HL-60/S4 (cell line): ENCODE data around the gene DGCR2.
"Not testable (repeated sequence)": the region's sequence is repeated elsewhere in the genome, so short reads cannot be mapped to it uniquely, and the experiment has no call there.

Source experiments
- in situ Hi-C: fragments of 300-500 bp; cut with MboI; formaldehyde crosslinking; loops from 2 replicates; pipeline ENCODE4 v1.14.3; 2022; ENCODE audit warnings: low sequenced_read_pairs

Gene DGCR2

DNA sequence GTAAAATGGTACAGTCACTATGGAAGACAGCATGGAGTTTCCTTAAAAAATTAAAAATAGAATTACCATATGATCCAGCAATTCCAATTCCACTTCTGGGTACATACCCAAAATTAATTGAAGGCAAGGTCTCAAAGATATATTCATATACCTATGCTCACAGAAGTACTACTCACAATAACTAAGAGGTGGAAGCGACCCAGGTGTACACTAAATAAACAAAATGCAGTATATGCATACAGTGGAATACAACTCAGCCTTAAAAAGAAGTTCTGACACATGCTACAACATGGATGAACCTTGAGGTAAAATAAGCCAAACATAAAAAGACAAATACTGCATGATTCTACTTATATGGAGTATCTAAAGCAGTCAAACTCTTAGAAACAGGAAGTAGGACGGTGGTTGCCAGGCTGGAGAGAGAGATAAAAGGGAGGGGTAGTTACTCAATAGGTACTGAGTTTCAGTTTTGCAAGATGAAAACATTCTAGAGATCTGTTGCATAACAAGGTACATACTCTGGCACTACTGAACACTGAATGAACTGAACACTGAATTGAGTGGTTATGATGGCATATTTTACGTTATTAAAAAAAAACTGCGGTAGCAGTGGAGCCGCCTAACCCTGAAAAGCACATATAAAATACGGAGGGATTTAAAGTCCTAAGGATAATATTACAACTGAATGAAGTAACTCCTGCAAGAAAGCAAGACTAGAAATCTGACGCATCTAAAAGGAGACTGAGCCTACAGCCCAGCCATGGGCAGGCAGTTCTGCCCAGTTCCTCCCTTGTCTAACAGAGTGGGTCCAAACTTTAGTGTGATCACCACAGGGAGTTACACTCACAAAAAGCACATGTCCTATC lies 12.8 kb downstream of the DGCR2 start:
- in situ Hi-C loops: no loop called here

DNA sequence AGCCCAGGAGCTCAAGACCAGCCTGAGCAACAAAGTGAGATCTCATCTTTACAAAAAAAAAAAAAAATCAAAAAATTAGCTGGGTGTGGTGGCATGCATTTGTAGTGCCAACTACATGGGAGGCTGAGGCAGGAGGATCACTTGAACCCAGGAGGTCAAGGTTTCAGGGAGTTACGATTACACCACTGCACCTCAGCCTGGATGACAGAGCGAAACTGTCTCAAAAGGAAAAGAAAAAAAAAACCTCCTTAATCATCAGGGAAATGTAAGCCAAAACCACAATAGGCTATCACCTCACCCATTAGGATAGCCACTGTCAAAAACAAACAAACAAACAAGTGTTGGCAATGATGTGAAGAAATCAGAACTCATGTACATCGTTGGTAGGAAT lies 13.4 kb downstream of the DGCR2 start:
- in situ Hi-C loops: no loop called here

DNA sequence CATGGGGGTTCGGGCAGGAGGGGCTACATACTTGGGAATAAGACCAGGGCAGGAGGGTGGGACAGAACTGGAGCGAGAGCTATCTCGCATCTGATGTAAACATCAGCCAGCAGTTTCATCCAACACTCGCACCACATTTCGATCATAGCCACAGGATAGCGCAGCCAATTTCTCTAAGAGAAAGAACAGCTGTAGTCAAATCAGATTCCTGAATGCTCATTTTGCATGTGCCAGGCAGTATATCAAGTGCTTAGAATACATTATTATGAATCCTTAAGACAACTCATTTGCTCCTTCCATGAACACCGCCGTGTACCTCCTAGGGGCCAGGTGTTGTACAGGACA lies 14.5 kb downstream of the DGCR2 start:
- in situ Hi-C loops: no loop called here

DNA sequence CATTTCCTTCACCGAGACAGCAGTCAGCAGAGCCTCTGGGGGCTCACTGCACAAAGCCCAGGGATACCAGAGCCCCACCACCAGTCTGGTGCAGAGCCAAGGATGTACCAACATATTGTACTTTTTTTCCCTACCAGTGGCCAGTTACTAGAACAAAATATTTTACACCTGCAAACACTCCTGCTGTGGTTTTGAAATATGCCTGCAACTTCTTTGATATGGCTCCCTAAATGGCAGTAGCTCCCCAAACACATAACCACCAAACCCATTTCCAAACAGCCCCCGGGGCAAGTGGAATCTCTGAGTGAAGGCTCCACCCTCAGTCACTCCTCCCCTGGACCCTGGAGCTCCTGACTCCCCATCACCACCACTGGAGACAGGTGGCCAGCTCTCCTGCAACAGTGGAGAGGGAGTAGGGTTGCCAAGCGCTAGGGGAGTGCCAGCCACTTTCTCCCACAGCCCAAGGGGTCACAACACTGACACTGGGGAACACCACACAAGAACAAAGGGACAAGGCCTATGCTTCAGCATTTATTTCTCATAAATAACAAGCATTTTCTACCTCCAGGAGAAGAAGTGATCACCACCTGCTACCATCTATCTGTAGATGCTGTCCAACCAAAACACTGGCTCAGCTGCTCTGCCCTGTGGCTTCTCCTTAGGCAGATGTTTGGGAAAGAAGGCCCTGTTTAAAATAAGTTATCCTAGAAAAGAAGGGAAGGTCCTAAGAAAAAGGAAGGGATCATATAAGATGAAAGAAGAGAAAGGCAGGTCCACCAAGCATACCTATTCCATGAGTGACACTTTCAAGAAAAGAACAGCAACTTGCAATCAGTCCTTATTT lies 15.1 kb downstream of the DGCR2 start:
- in situ Hi-C loops: no loop called here

DNA sequence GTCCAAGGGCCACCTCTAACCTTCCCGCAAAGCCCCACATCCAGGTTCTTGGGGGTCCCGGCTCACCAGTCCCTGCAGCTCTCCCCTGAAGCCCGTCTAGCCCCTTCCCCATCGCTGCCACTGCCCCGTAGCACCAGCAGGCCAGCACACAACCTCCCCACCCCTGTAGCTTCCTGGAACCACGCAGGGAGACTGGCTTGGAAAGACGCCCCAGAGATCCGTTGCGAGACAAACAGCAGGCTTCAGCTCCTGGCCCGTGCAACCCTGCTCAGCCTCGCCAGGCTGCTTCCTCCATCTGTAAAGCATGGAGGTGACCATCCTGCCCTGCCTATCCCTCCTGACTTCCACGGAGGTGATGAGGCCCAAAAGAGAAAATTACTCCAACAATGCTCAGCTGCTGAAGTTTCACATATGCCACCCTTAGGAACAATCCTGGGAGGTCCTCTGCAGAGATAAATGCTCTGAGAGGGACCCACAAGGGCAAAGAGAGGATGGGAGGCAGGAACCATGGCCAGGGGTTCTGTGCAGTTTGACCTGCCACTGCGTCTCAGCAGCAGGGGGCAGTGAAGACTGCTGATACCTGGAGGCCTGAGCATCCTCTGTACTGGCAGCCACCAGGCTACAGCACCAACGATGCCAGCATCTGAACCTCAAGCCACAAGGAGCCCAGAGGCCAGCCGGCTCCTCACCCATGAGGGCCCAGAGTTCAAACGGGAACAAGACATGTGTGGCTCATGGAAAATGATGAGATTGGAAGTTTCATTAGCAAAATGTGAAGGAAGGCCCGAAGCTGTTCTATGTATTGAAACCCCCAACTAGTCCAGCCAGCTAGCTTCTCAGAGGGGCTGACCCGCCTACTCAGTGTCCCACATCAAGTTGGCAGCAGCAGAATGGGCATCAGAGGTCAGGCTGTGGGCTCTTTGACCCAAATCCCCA lies 16.1 kb downstream of the DGCR2 start:
- in situ Hi-C loops: no loop called here

DNA sequence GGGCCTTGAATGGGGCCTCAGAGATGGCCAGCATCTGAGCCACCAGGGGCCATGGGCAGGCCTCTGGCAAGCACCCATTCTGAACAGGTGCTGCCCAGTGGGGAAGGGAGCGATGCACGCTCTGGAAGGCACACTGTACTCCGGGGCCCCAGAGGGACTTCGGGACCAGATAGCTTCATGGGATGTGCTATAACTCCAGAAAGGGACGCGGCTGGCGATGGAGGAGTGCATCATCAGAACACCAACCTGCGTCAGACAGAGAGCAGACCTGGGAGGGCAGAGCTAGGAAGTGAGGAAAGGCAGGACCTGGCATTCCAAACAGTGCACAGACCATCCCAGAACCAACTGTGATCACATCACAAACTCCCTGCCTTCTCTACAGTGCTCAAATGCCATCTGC lies 16.8 kb downstream of the DGCR2 start:
- in situ Hi-C loops: no loop called here

DNA sequence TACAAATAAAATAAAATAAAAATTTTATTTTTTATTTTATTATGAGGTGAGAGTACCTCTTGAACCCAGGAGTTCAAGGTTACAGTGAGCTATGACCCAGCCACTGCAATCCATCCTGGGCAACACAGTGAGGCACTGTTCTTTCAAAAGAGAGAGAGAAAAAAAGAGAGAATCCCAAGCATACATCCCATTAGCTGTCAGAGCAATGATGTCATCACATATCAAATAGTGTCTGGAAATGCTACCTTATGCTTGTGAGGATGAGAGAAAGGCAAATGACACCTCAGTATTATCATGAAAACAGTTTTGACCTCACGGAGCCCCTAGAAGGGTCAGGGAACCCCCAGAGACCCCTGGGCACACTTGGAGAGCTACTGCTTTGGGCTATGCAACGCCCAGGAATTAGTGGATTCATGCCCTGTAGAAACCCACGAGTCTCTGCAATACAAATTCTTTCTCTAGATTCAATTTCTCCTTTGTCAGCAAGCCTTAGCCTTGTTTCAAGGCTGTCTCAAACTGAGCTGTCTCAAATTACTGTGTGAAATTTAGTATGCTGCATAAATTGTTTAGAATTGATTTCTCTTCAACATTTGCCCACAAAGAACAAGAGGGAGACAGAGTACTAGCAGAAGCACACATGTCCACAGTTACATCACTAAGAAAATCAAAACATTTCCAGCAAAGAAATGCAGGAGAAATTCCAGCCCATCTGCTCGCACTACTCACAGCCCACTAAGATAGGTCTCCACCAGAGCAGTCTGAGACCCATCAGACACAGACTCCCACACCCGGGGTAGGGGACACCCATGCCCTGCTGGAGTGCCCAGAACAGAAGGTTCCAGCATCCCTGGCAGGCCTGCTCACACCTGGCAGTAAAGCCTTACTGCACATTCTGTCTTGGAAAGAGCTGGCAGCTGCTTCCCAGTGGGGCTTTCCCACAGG lies 18.1 kb downstream of the DGCR2 start:
- in situ Hi-C loops: no loop called here

DNA sequence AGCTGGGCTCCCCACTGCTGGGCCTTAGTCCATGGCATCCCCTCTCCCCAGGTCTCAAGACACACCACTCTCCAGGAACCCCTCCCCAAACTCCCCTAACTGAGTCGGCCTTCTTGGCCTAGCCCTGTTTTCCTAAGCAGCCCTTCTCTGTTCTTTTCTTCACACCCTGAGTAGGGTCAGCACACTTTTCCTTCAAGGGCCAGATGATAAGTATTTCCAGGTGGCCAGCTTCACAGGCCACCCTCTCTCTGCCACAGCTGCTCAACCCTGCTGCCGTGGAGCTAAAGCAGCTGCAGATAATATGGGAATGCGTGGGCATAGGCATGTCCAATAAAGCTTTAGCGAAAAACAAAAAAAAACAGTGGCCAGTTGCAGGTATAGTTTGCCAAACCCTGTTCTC lies 24.1 kb downstream of the DGCR2 start:
- in situ Hi-C loops: no loop called here

DNA sequence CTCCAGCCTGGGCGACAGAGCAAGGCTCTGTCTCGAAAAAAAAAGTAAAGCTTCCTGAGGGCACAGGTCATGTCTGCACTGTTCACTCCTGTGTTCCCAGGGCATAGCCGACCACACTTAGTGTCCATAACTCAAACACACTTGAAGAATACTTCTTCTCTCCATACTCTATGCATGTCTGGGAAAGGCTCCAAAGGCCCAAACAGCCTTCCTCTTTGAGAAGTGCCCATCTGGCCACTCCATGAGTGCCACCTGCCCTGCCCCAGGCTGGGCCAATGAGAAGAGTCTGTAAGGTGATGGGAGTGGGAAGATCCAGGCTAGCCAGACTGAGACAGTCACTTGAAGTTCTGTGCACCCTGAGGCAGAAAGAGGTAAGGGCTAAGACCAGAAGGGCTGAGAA lies 24.7 kb downstream of the DGCR2 start:
- in situ Hi-C loops: no loop called here

DNA sequence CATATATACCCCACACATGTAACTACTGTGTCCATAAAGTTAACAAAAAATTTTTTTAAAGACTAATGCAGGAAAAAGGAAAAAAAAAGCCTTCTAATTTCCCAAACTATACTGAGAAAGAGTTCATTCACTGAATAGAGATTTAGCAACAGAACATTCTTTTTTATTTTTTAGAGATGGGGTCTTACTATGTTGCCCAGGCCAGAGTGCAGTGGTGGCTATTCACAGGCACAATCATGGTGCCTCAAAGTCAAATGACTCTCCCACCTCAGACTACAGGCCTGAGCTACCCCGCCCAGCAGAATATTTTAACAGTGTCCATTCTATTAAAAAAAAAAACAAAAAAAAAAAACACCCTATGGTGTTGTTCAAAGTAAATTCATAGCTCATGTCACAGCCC lies 25.7 kb downstream of the DGCR2 start:
- in situ Hi-C loops: no loop called here

DNA sequence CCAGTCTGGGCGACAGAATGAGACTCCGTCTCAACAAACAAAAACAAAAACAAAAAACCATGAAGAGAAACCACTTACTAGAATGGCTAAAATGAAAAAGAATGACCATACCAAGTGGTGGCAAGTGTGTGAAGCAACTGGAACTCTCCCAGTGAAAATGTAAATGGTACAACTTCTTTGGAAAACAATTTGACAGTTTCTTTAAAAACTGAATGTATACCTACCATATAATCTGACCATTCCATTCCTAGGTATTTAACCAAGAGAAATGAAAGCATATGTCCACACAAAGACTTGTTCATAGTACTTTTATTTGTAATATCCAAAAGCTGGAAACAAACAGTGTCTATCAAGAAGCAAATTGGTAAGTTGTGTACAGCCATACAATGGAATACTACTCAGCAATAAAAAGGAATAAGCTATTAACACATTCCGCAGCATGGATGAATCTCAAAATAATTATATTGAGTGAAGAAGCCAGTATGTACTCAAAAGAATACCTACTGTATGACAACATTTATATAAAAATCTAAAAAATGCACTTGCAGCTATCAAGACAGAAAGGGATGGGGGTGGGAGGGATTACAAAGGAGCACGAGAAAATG lies 27.7 kb downstream of the DGCR2 start:
- in situ Hi-C loops: no loop called here

DNA sequence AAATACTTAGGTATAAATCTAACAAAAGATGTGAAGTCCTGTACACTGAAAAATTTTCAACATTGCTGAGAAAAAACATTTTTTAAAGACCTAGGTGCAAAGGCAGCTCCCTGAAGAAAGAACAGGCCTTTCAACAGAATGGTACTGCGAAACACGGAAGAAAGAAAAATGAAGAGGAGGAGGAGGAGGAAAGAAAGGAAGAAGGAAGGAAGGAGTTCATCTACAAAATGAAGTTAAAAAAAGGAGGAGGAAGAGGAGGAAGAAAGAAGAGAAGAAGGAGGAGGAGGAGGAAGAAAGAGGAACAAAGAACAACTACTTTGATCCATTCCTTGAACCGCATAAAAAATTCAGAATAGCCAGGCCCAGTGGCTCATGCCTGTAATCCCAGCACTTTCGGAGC lies 29.5 kb downstream of the DGCR2 start:
- in situ Hi-C loops: no loop called here

DNA sequence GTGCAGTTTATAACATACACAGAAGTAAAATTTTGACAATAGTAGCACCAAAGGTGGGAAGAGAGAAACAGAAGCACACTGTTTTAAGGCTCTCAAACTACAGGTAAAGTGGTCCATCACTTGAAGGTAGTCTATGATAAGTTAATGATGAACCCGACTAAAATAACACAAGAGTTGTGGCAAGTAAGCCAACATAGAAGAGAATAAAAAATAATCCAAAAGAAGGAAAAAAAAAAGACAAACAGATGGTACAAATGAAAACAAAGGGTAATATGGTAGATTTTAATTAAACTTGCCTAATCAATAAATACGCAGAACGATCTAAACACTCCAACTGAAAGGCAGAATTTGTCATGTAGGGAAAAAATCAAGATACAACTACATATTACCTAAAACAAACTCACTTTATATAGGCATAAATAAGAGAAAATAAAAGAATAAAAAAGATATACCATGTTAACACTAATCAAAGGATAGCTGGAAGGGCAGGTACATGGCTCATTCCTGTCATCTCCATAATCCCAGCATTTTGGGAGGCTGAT lies 31.6 kb downstream of the DGCR2 start:
- in situ Hi-C loops: no loop called here

DNA sequence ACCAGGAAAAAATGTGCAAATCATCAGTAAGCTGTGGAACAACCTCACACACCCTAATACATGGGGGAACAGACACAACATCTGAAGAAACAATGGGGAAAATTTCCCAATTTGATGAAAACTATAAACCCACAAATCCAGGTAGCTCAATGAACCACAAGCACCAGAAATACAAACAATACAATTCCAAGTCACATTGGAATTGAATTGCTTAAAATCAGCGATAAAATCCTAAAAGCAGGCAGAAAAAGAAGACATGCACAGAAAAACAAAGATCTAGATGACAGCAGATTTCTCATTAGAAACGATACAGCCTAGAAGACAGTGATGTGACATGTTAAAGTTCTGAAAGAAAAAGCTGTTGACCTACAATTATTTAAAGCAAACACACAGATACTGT lies 32.0 kb downstream of the DGCR2 start:
- in situ Hi-C loops: no loop called here

DNA sequence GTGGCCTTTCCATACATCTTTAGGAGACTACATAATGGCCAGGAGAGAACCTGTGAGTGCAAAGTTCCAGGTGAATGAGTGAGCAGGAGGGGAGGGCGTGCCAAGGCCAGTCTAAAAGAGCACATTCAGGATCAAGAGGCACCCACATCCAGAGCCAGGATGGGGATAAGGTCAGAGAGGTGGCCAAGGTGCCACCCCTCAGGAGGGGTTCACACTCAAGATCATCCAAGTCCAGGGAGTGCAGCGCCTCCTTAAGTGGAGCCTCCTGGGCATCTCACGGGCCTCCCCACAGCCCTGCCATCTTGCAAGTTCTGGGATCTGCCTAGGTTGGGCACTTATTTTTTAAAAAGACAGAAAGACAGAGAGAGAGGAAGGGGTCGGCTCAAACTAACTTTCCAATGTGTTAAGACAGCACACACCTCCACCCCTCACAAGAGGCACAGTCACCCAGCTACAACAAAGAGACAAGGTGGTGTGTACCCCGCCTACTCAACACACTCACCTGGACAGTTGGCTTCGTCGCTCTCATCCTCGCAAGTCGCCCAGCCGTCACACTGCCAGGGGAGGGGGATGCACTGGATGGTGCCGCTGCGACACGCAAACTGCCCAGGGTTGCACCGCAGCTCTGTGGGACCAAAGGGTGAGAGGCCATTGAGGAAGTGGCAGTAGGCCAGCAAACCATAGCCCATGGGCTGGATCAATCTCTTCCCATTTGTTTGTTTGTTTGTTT lies 33.2 kb downstream of the DGCR2 start:
- in situ Hi-C loops: no loop called here

DNA sequence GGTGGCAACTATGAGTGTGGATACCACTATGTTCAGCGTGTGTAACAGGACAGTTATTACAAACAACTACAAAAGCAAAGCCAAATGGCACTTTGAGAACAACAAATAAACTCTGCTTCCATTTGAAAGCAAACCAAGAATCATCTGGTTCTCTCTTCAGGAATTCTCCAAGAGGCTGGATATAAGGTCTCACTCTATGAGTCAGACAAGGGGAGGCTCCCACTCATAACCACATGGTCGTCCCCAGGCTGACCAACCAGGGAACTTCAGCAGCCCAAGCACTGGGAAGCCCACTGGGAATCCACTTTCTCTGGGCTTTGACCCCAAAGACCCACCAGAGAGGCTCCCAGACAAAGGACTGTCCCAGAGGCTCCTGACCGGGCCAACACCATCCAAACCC lies 35.3 kb downstream of the DGCR2 start:
- in situ Hi-C loops: no loop called here

DNA sequence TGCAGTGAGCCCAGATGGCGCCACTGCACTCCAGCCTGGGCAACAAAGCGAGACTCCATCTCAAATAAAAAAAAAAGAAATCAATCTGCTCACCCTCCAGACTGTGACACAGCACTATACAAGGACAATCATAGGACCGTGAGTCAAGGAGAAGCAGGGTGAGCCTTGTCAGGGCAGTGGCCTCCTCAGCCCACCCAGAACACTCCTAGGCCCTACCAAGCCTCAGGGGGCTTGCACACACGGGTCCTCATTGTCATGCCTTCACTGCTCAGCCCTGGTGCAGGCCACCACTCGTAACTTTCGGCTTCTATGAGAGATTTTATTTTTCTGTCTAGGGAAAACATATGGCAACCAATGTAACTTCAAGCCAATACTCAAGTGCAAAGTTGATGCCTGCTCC lies 35.8 kb downstream of the DGCR2 start:
- in situ Hi-C loops: no loop called here

DNA sequence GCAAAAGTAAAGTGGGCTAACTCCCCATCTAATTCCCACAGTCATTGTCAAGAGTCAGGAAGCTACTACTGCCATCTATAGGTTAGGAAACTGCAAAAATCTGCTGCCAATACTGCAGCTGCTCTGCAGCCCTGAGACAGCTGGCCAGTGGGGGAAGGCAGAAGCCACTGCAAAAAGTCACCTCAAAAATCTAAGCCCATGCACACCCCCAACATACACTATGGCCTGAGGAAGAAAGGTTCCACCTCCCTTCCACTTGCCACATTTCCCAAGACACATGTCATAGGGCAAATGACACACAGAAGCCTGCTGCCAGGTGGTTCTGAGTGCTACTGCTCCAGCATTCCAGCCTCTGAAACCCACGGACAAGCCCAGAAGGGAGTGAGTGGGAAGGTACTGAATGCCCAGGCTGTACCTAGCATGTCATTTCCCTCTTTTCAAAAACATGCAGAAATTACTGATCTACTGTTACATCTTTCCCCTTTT lies 36.9 kb downstream of the DGCR2 start:
- in situ Hi-C loops: no loop called here

DNA sequence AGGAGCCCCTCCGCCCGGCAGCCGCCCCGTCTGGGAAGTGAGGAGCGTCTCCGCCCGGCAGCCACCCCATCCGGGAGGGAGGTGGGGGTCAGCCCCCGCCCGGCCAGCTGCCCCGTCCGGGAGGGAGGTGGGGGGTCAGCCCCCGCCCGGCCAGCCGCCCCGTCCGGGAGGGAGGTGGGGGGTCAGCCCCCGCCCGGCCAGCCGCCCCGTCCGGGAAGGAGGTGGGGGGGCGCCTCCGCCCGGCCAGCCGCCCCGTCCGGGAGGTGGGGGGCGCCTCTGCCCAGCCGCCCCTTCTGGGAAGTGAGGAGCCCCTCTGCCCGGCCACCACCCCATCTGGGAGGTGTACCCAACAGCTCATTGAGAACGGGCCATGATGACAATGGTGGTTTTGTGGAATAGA lies 37.6 kb downstream of the DGCR2 start:
- in situ Hi-C loops: not testable (repeated sequence)
